HG02763 (cell line): ENCODE results near the gene POTEE.
"Not testable (repeated sequence)": the region's sequence is repeated elsewhere in the genome, so short reads cannot be mapped to it uniquely, and the experiment has no call there.

Source experiments
- ATAC-seq: cut with Tn5 transposase; IDR thresholded peaks from one replicate; pipeline ENCODE4 v1.9.1; 2021; ENCODE audit warnings: mild to moderate bottlenecking, moderate library complexity; ENCODE audit not compliant: unreplicated experiment

POTEE gene

DNA sequence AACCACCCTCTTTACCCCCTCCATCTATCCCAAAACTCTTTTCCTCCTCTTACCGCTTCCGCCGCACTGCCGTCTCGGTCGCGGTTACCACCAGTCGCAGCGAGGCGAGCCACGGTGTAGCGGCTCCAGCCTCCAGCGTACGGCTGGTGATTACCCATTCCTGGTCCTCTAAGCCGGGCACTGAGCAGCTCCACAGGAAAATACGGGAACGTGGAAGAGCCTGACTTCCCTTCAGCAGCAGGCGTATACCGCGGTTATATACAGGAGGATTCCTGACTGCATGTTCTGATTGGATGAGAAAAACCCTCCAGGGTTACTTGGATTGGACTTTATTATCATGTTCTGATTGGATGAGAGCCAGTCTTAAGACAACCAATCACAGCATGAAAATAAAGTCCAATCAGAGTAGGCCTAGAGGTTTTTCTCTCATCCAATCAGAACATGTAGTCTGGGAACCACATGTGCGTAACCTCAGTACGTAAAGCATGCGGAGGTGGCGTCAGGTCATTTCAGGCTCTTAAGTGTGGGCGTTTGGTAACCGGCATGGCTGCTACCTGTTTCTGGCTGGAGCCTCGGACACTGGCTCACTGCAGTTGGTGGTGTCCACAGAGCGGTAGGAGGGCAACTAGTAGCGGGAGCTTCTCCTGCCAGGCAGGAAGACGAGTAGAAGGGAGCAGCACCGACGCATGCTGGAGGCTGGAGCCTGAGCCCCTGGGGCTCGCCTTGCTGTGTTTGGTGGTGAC lies at the start of gene POTEE:
TSS of gene POTEE (plus strand) at position 507 of the 743 bp plus-strand sequence. CDS start 8,867 bp downstream, outside the sequence.
- not testable (repeated sequence) for ATAC-seq

DNA sequence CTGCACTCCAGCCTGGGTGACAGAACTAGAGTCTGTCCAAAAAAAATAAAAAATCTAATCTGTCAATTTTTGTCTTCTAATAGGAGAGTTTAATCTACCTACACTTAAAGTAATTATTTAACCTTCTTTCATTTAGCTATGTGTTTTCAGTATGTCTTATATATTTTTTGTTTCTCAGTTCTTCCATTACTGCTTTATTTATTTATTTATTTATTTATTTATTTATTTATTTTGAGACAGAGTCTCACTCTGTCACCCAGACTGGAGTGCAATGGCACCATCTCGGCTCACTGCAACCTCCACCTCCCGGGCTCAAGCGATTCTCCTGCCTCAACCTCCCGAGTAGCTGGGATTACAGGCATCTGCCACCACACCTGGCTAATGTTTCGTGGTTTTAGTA lies 43.8 kb upstream of the POTEE start:
- not testable (repeated sequence) for ATAC-seq

DNA sequence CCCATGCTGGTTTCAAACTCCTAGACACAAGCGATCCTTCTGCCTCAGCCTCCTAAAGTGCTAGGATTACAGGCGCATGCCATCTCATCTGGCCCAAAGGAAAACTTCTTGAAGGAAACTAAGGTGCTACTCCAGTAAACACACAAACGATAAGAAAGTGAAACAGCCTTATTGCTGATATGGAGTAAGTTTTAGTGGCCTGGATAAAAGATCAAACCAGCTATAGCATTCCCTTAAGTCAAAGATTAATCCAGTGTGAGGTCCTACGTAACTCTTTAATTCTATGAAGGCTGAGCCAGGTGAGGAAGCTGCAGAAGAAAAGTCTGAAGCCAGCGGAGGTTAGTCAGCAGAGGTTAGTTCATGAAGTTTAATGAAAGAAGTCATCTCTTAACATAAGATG lies 40.8 kb upstream of the POTEE start:
- no peak for ATAC-seq

DNA sequence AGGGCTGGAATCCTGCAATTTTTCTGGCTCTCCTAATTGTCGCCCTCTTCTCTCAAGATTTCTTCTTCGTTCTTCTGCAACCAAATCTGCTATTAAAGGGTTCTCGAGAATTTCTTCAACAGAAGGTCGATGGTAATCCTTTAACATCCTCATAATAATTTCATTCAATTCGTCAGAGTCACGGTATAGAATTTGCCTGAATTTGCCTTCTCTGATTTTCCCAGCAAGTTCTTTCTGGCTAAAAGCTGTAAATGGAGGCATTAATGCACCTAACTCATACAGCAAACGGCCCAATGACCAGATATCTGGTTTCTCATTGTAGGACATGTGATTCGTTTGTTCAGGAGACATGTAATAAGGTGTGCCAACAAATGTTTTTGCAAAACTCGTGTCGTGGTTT lies 31.3 kb upstream of the POTEE start:
- not testable (repeated sequence) for ATAC-seq

DNA sequence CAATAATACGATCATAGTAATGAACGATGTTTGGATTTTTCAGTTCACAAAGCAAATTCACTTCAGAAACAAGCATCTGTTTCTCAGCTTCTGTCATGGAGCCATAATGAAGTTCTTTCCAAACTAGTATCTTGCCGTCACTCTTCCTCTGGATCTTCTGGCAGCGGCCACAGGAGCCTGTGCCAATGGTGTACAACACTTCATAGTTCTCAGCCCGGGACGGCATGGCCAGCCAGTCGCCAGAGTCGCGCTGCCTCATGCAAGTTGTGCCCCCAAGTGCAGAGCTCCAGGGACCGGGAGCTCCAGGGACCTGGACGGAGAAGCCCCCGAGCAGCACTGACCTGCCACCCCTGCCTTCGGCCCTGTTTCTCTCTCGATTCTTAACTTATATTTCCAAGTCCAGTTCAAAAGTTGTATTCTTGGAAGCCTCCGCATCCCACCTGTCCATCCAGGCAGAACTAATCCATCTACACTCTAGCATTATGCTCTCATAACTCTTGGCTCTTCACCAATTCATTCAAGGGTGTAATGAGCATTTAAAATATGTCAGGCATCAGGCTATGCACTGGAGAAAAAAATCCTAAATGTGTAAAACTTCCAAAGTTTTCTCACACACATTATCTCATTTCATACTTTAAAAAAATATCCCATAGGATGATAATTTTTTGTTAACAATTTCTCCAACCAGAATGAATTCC lies 30.5 kb upstream of the POTEE start:
- ATAC-seq: not testable (repeated sequence)

DNA sequence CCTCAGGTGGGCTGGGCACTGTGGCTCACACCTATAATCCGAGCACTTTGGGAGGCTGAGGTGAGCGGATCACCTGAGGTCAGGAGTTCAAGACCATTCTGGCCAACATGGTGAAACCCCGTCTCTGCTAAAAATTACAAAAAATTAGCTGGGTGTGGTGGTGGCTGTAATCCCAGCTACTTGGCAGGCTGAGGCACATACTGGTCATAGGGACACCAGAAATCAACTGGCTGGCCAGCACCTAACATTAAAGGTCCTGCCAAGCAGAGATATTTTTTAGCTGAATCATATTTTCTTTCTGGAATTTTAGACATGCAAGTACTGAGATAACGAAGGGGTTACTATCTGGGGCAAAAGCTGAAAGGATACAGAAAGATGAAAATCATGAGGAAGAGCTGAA lies 27.9 kb upstream of the POTEE start:
- not testable (repeated sequence) for ATAC-seq

DNA sequence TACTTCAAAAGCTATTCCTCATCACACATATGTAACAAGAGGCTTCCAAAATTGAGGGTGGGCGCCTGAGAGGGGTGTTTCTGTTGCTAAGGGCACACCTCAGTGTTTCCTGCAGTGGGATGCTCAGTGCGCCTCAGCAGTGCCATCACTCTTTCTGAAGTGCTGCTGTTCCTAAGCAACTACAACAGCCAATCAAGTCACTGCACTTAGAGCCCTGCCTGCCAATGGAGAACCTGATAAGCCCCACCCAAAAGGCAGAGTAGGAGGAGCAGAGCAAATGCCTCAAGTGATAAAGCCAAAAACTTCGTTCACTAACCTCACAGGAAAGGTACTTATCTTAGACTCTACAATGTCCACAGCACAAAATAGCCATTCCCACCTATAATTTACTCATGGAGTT lies 15.9 kb upstream of the POTEE start:
- not testable (repeated sequence) for ATAC-seq

DNA sequence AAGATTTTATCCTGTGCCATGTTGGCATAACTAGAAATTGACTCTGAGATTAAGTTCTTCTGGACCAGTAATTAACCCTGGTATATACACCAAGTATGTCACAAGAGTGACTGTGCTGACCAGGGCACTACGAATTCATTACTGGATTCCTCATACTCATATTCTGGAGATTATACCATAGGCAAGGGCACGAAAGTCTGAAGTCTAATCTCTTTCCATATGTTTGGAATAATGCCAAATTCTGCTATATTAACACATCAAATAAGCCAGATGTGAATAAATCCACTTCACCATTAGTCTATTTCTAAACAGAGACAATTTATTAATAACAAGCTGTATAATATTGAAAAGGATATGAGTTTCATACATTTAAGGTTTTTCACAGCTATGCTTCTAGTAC lies 13.2 kb upstream of the POTEE start:
- ATAC-seq: not testable (repeated sequence)

DNA sequence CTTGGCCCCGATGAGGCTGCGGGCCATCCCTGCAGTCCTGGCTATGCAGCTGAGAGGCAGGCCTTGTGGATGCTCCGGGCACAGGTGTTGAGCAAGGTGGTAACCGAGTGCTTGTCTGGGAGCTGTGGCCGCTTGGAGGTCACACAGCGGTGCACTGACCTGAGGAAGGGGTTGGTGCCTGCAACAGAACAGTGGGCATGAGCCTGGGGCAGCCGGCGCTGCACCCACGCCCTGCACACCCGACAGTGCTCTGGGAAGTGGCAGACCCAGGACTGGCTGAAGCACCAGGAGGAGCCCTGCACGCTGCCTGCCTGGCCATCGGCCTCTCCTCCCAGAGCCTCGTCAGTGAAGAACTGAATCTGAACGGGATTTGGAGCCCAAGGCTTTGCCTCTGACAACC lies 8.2 kb upstream of the POTEE start:
- ATAC-seq: no peak

DNA sequence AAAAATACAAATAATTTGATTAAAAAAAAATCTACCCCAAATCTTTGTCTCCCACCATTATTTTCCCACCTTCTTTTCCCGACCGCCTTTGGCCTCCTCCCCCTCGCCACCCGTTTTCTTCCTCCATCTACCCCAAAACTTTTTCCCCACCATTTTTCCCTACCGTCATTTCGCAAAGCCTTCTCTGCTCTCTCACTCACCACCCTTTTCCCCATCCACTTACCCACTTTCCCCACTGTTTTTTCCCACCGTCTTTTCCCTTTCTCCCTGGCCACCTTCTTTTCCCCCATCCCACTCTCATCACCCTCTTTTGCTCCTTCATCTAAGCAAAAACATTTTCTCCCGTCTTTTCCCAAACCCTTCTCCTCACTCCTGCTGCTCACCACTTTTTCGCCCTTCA lies 1.5 kb upstream of the POTEE start:
- not testable (repeated sequence) for ATAC-seq

DNA sequence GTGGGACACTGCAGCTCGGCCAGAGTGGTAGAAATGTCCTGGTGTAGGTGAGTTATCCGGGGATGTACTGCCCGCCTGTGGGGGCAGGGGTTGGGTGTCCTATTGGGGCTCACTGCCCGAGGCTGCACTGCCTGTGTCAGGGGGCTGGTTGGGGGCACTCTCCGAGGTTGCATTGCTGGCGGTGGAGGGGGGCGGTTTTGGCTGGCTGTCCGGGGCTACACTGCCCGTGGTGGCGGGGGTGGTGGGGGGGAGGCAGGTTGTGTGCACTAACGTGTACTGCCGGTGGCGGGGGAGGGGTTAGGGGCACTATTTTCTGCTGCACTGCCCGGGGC lies 403 bp downstream of the POTEE start:
- ATAC-seq: not testable (repeated sequence)

DNA sequence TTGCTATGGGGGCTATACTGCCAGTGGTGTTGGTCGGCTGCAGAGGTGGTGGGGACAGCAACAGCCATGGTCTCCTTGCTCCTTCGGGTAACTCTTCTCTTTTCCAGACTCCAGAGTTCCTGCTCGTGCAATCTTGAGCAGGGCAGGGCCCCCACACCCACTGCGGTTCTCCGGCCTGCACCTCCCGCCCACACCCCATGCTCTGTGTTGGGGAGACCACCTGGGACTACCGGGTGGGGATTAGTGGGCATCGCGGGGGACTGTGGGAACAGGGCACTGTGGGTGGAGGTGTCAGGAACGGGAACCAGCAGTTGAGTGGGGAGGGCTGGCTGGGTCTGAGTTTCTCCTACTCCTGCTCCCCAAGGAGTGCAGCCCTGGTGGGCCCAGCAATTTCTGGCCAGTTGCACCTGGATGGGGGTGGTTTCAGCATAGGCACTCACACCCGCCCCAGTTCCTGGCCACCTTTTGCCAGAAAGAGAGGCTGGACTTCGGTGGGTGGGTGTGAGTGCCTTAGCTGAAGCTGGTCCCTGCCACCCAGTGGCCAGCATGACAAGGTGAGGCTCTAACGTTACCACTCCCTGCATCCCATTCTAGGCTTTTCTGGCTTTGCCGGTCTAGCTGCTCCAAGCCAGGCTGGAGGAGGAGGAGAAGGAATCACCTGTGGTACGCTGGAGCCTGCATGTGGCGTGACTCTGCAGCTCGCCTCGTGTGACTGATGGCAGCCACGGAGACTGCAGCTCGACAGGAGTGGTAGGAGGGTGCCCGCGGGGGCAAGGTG lies 1.3 kb downstream of the POTEE start:
- ATAC-seq: not testable (repeated sequence)

DNA sequence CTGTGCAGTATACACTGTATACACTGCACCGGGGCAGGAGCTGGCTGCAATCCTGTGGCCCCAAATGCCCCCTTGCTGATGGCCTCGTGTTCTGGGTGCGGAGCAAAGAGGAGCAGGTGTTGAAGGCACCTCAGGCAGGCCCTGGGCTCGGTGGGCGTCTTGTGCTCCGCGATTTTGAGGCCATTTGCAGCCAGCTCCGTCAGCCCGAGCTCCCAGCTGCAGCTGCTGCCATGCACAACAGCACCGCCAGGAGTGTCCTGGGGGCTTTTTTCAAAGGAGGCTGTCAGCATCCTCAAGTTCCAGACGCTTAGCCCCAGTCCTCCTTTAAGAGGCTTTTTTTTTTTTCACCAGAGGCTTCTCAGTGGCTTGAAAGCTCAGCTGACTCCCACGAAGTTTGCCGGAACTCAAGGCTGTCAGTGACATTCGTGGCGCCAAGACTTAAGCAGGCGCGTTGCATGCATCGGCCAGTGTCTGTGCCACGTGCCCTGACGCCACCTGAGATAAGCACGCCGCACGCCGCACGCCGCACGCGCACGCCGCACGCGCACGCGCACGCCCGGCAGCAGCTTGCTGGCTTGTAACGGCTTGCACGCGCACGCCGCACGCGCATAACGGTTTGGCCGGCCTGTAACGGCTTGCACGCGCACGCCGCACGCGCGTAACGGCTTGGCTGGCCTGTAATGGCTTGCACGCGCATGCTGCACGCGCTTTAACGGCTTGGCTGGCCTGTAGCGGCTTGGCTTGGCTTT lies 8.1 kb downstream of the POTEE start:
- not testable (repeated sequence) for ATAC-seq

DNA sequence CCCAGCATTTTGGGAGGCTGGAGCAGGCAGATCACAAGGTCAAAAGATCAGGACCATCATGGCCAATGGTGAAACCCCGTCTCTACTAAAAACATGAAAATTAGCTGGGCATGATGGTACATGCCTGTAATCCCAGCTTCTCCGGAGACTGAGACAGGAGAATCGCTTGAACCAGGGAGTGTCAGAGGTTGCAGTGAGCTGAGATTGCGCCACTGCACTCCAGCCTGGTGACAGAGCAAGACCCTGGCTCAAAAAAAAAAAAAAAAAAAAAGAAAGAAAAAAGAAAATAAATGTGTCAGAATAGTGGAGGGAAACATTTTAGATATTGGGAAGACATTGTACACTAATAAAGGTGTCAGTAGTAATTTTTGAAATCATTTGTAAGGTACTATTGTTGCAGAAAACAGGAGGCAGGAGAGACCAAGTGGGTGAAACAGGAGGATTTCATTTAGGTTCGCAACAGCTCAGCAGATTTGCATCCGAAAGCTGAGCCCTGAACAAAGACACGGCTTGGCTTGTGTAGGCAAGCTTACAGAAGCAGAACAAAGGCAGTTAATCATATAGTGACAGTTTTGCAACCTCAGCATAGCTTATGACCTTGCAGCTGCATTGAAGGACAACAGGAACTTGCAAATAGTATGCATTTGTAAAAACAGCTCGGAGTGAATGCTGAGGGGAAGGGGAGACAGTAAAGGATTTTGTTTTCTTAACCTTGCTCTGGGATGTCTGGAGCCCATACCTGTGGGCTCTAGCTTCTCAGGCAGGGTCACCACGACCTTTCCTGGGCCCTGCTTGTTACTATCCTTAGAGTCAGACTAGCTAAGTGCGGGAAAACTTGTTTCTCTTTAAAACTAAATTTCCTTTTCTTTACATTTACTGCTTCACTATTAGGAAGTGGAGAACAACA lies 26.5 kb downstream of the POTEE start:
- not testable (repeated sequence) for ATAC-seq
